T-cell (primary cell): ENCODE results near the gene ECM2. TPM values are rescaled to one million over a fixed set of nuclear protein-coding genes. Genes with fewer than 3 reads are reported as not detected.

ENCODE experiments used
- ATAC-seq, 4 experiments: fragments of 200-7000 bp in 3 of 4; fragments of 150-1000 bp in 1 of 4; cut with Tn5 transposase; replicated peaks in 1 of 4; 1 replicate in 3 of 4; 2 replicates in 1 of 4; pipeline ENCODE4 v1.10.0; 2021; ENCODE audit warnings: moderate library complexity in 3 of 4, mild to moderate bottlenecking in 2 of 4, moderate number of reproducible peaks in 1 of 4
- CTCF ChIA-PET, 2 donors: fragments of 300-600 bp; sonication (Branson Sonifier 250); formaldehyde crosslinking; loops; one replicate each; lab custom pipeline; 2022; ENCODE audit warnings: antibody characterized with exemption in 2 of 2; lab: Charles Lee
- POLR2A ChIA-PET, 2 donors: fragments of 300-600 bp; sonication (Branson Sonifier 250); formaldehyde crosslinking; loops; one replicate each; lab custom pipeline; 2022; ENCODE audit warnings: antibody characterized with exemption in 2 of 2; lab: Charles Lee
- DNase-seq, 35 experiments: peaks; one replicate each; pipeline versions ENCODE4 v3.0.0 to v3.0.0-alpha.2; 2013 to 2023
- H3K27ac ChIP-seq: one replicate; pipeline ENCODE4 v1.5.1; 2013; ENCODE audit warnings: low read length
- H3K27me3 ChIP-seq, 2 experiments: replicated peaks in 1 of 2; 1 replicate in 1 of 2; 2 replicates in 1 of 2; pipeline versions ENCODE4 v1.6.1 to v1.7.0; 2013; ENCODE audit warnings: low read length in 1 of 2, mixed read lengths in 1 of 2; ENCODE audit not compliant: control insufficient read depth in 2 of 2, insufficient read depth in 2 of 2; ENCODE audit errors: extremely low read depth in 1 of 2
- H3K36me3 ChIP-seq, 2 donors: 1 replicate in 1 of 2; 2 replicates in 1 of 2; pipeline versions ENCODE4 v1.6.1 to v1.7.0; 2013; ENCODE audit warnings: low read length in 1 of 2; ENCODE audit not compliant: control insufficient read depth in 2 of 2, insufficient read depth in 1 of 2; ENCODE audit errors: extremely low read depth in 1 of 2
- H3K4me1 ChIP-seq, 2 experiments: 1 replicate in 1 of 2; 2 replicates in 1 of 2; pipeline versions ENCODE4 v1.6.1 to v1.7.0; 2013; ENCODE audit warnings: low read length in 2 of 2, mixed read lengths in 1 of 2; ENCODE audit not compliant: insufficient read depth in 2 of 2, control insufficient read depth in 1 of 2; ENCODE audit errors: extremely low read depth in 1 of 2
- H3K4me3 ChIP-seq, 2 donors: 1 replicate in 1 of 2; 2 replicates in 1 of 2; pipeline versions ENCODE4 v1.5.1 to v1.7.0; 2013; ENCODE audit warnings: mild to moderate bottlenecking in 2 of 2, low read length in 1 of 2, moderate library complexity in 1 of 2; ENCODE audit not compliant: control insufficient read depth in 1 of 2; ENCODE audit errors: extremely low read depth in 1 of 2
- H3K9me3 ChIP-seq: 2 replicates; pipeline ENCODE4 v1.7.0; 2013
- H3K27ac Mint-ChIP-seq, 2 donors: one replicate each; pipeline ENCODE4 v1.8.0; 2020 to 2021; ENCODE audit warnings: mild to moderate bottlenecking in 2 of 2, mixed read lengths in 2 of 2
- H3K27me3 Mint-ChIP-seq, 2 donors: one replicate each; pipeline ENCODE4 v1.8.0; 2021 to 2022; ENCODE audit warnings: mixed read lengths in 2 of 2
- H3K36me3 Mint-ChIP-seq: one replicate; pipeline ENCODE4 v1.8.0; 2021; ENCODE audit warnings: mixed read lengths
- H3K4me1 Mint-ChIP-seq, 3 donors: one replicate each; pipeline ENCODE4 v1.8.0; 2020 to 2022; ENCODE audit warnings: mixed read lengths in 3 of 3, mild to moderate bottlenecking in 1 of 3
- H3K4me3 Mint-ChIP-seq, 3 donors: one replicate each; pipeline ENCODE4 v1.8.0; 2020 to 2022; ENCODE audit warnings: mild to moderate bottlenecking in 3 of 3, mixed read lengths in 3 of 3, moderate library complexity in 3 of 3
- H3K9me3 Mint-ChIP-seq, 3 donors: one replicate each; pipeline ENCODE4 v1.8.0; 2020 to 2022; ENCODE audit warnings: mixed read lengths in 3 of 3
- WGBS: methylation state at CpG from one replicate; pipeline ENCODE4 v1.1.5; 2013; ENCODE audit warnings: missing lambda C conversion rate; ENCODE audit not compliant: insufficient coverage; 5-methylcytosine and 5-hydroxymethylcytosine counted together
- total RNA-seq, 35 experiments: library from RNA in 6 of 35; stranded (reverse) in 6 of 35; fragments of 120-200 nt in 1 of 35; gene quantifications; one replicate each; pipeline versions ENCODE4 v1.2.1 to v1.2.4 and lab custom pipeline; 2013 to 2026

ECM2 gene
- total RNA-seq, 5 donors from 2014 or later (not counting 1 experiment from before 2014, with no cell fraction given), result not detected

DNA sequence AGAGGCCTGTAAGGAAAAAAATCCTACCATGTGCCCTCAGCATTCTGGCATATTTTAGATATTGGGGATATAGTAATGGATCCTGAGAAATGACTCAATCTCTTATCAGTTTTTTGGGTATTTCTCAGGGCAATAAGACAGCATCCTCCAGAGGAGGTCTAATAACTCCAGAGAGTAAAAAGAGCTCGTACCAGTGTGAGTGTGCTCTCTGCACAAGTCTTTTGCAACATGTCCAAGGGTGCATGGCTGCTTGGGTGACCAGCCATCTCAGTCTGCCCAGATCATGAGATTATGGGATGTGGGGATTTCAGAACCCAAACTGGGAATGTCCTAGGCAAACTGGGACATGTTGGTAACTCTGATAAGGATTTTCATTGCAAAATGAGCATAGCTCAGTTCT is 68.7 kb downstream of the ECM2 start:
- no peak overlapping the region for H3K4me3 ChIP-seq
- ChIA-PET POLR2A (no interaction called here), CTCF (no interaction called here)
- no peaks in the 10 kb centered on the region for H3K36me3 Mint-ChIP-seq
- no peak overlapping the region for H3K27ac Mint-ChIP-seq
- H3K4me1 ChIP-seq, result no peaks in the 10 kb centered on the region
- no peak overlapping the region for H3K27ac ChIP-seq
- ATAC-seq, result no peak
- H3K27me3 Mint-ChIP-seq, result no peaks in the 10 kb centered on the region
- no peak overlapping the region for H3K4me3 Mint-ChIP-seq
- H3K36me3 ChIP-seq, result no peaks in the 10 kb centered on the region
- H3K4me1 Mint-ChIP-seq, result no peaks in the 10 kb centered on the region
- WGBS, result 100% methylated on average over 1 of the region's 1 CpG
- H3K27me3 ChIP-seq, result no peaks in the 10 kb centered on the region
- no peaks in the 10 kb centered on the region for H3K9me3 ChIP-seq
- H3K9me3 Mint-ChIP-seq, result no peaks in the 10 kb centered on the region
- no peak for DNase-seq

DNA sequence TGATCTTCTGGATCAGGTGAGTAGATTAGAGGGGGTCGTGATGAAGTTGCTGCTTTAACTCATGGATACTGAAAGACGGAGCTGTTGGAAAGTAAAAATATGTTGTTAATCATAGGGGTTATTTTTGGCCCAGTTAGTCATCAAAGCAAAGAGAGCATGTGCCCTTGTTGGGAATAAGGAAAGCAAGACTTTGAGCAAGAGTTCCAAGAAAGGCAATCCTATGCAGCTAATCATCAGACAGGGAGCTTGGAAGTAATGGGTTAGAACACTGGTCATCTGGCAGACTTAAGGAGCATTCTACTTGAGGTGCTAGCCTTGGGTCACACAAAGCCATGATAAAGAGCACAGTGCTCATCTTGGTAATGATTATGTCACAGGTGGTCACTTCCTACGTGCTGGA is 71.8 kb downstream of the ECM2 start:
- H3K4me1 Mint-ChIP-seq, result no peaks in the 10 kb centered on the region
- 94% methylated on average over 3 of the region's 3 CpGs for WGBS
- Histone ChIP-seq H3K9me3 (no peaks in the 10 kb centered on the region), H3K4me3 (no peak overlapping the region), H3K4me1 (no peaks in the 10 kb centered on the region), H3K27ac (no peak overlapping the region), H3K27me3 (no peaks in the 10 kb centered on the region), H3K36me3 (no peaks in the 10 kb centered on the region)
- CTCF ChIA-PET, result no interaction called here
- H3K9me3 Mint-ChIP-seq, result no peaks in the 10 kb centered on the region
- no peaks in the 10 kb centered on the region for H3K36me3 Mint-ChIP-seq
- no peaks in the 10 kb centered on the region for H3K27me3 Mint-ChIP-seq
- H3K4me3 Mint-ChIP-seq, result no peak overlapping the region
- ATAC-seq (no peak), DNase-seq (no peak)
- no peak overlapping the region for H3K27ac Mint-ChIP-seq
- POLR2A ChIA-PET, result no interaction called here

DNA sequence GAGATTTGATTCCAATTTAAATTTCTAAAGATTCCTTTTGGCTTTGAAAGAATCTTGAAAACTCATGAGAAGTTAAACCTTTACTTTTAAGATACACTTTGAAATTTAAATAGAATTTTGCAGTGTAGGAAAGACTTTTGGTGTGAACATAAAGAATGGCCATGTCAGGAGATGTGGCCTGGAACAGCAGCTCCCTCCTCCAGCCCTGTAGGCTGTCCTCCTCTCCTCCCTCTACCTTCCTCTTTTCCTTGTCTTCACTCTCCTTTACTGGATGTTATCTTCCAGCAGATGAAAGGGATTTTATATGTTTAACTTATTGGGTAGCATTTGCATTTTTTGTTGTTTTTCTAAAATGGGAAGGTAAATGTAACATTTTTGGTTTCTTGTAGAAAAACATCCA is 72.4 kb downstream of the ECM2 start:
- POLR2A ChIA-PET, result interaction anchor here in 1 of 2 donors (0.5 kb wide), 1 partner anchor 72 kb away, joined by 3 read pairs; the partner anchor contains the start of gene ECM2
- CTCF ChIA-PET, result no interaction called here
- no peaks in the 10 kb centered on the region for H3K4me1 Mint-ChIP-seq

DNA sequence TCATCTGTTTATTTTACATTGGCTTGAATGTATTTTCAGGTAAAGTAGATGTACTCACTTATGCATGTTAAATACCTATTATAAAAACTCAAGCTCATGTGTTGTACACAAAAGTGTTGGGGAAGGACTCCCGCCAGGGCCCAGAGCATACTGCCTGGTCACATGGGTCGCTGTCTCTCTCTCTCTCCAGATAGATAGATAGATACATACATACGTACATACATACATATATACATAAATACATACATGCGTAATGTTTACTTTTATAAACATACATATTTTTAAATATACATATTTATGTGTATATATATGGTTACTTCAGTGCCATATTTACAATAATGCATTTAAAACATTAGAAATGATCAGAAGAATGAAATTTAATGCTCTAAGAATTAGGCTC is 78.2 kb downstream of the ECM2 start:
- no peak overlapping the region for H3K27ac Mint-ChIP-seq
- CTCF ChIA-PET, result no interaction called here
- H3K9me3 ChIP-seq, result no peaks in the 10 kb centered on the region
- no peaks in the 10 kb centered on the region for H3K36me3 Mint-ChIP-seq
- DNase-seq (no peak), ATAC-seq (no peak)
- H3K27me3 ChIP-seq, result no peaks in the 10 kb centered on the region
- no peak overlapping the region for H3K27ac ChIP-seq
- no peaks in the 10 kb centered on the region for H3K36me3 ChIP-seq
- no peaks in the 10 kb centered on the region for H3K4me1 ChIP-seq
- POLR2A ChIA-PET, result no interaction called here
- H3K4me3 Mint-ChIP-seq, result no peak overlapping the region
- H3K9me3 Mint-ChIP-seq, result no peaks in the 10 kb centered on the region
- no peaks in the 10 kb centered on the region for H3K27me3 Mint-ChIP-seq
- WGBS, result no CpG with 5 or more reads among the region's 4 CpGs
- no peaks in the 10 kb centered on the region for H3K4me1 Mint-ChIP-seq
- H3K4me3 ChIP-seq, result no peak overlapping the region

More for the DNA sequence above, 72.4 kb downstream of the ECM2 start:
- Mint-ChIP-seq H3K9me3 (no peaks in the 10 kb centered on the region), H3K27ac (no peak overlapping the region), H3K4me3 (no peak overlapping the region), H3K27me3 (no peaks in the 10 kb centered on the region), H3K36me3 (no peaks in the 10 kb centered on the region)
- Histone ChIP-seq H3K36me3 (no peaks in the 10 kb centered on the region), H3K4me1 (no peaks in the 10 kb centered on the region), H3K9me3 (no peaks in the 10 kb centered on the region), H3K4me3 (no peak overlapping the region), H3K27ac (no peak overlapping the region), H3K27me3 (no peaks in the 10 kb centered on the region)
- no peak for DNase-seq
- ATAC-seq, result no peak

DNA sequence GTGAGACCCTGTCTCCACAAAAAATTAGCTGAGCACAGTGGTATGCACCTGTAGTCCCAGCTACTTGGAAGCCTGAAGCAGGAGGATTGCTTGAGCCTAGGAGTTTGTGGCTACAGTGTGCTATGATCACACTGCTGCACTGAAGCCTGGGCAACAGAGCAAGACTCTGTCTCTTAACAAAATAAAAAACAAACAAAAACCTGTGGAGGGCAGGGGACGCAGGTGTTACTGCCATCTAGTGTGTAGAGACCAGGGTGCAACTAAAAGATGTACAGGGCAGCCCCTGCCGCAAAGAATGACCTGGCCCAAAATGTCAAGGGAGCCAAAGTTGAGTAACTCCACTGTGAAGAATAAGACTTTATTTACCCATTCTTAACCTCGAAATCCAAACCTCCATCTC is 80.6 kb downstream of the ECM2 start:
- Mint-ChIP-seq H3K9me3 (no peaks in the 10 kb centered on the region), H3K4me1 (no peaks in the 10 kb centered on the region), H3K36me3 (no peaks in the 10 kb centered on the region), H3K4me3 (no peak overlapping the region), H3K27me3 (no peaks in the 10 kb centered on the region), H3K27ac (no peak overlapping the region)
- Histone ChIP-seq H3K27me3 (no peaks in the 10 kb centered on the region), H3K9me3 (no peaks in the 10 kb centered on the region), H3K27ac (no peak overlapping the region), H3K36me3 (no peaks in the 10 kb centered on the region), H3K4me3 (no peak overlapping the region), H3K4me1 (no peaks in the 10 kb centered on the region)
- CTCF ChIA-PET, result no interaction called here
- POLR2A ChIA-PET, result no interaction called here
- peak in 1 of 35 experiments; percentile 11 for DNase-seq
- no peak for ATAC-seq
- WGBS, result no CpG with 5 or more reads among the region's 3 CpGs

DNA sequence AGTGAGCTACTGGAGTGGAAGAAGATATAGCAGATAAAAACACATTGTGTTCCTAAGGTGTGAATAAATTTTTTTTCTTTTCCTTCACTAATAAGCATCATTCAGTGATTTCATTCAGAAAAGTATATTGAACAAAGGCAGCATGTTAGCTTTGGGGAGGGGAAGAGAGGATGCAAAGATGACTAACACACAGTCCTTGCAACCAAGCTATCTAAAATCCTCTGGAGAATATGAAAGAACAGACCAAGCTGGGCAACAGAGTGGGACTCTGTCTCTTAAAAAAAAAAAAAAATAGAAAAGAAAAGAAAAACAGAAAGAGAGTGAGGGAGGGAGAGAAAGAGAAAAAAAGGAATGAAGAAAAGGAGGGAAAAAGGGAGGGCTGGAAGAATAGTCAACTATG is 89.3 kb downstream of the ECM2 start:
- Mint-ChIP-seq H3K9me3 (no peaks in the 10 kb centered on the region), H3K4me1 (no peaks in the 10 kb centered on the region), H3K27me3 (no peaks in the 10 kb centered on the region), H3K27ac (no peak overlapping the region), H3K4me3 (no peak overlapping the region), H3K36me3 (no peaks in the 10 kb centered on the region)
- H3K4me3 ChIP-seq, result no peak overlapping the region
- H3K4me1 ChIP-seq, result no peaks in the 10 kb centered on the region
- no peaks in the 10 kb centered on the region for H3K36me3 ChIP-seq
- ATAC-seq, result no peak
- ChIA-PET CTCF (interaction anchor here in 1 of 2 donors (0.7 kb wide), 1 partner anchor 12 kb away, joined by 5 read pairs; no protein-coding TSS in a partner anchor), POLR2A (interaction anchor here (0.6 kb wide), 2 partner anchors 9 to 234 kb away, joined by 4 to 9 read pairs; no protein-coding TSS in a partner anchor)
- no peaks in the 10 kb centered on the region for H3K27me3 ChIP-seq
- H3K9me3 ChIP-seq, result no peaks in the 10 kb centered on the region
- no peak for DNase-seq
- no peak overlapping the region for H3K27ac ChIP-seq
